SK-N-MC (cell line): ENCODE data around the gene SYK.

Experiments used
- EZH2 ChIP-seq: fragments of 200-600 bp; sonication (generic); IDR thresholded peaks from one replicate; pipeline ENCODE4 v1.6.1; 2017; ENCODE audit warnings: antibody characterized with exemption
- POLR2AphosphoS5 ChIP-seq: IDR thresholded peaks from 2 replicates; pipeline ENCODE4 v1.6.1; 2012; ENCODE audit warnings: mild to moderate bottlenecking, low read depth, low read length, borderline replicate concordance

DNA sequence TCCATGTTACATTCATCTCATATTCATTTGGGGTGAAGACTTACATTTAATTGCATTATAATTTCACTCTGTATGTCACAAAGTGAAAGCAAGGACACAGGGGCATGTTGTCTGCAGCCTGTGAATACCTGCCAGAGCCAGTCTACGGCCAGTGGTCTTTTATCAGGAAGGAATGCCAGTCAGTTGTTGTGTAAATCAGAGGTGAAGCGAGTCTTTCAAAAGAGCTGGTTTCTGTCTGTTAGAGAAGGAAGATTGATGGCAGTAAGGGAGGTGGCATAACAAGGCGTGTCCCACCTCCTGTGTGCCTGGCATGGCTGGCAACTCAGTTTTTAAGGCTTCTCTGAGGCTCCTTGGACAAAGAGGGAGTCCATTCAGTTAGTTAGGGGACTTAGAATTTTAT is 18.1 kb upstream of the SYK start:
- TF ChIP-seq EZH2 (no peak), POLR2AphosphoS5 (no peak)
